HepG2 (cell line): ENCODE data around the gene PDLIM7. TPM values are rescaled to one million over a fixed set of nuclear protein-coding genes. Genes with fewer than 3 reads are reported as not detected.

Source experiments
- AGO1 ChIP-seq: fragments of 200-400 bp; formaldehyde crosslinking; IDR thresholded peaks from 2 replicates; pipeline ENCODE4 v1.6.1; 2017; ENCODE audit warnings: mild to moderate bottlenecking, low read depth, low read length, moderate library complexity; ENCODE audit not compliant: poor library complexity, severe bottlenecking
- AKAP8 ChIP-seq: sonication (generic); formaldehyde crosslinking; IDR thresholded peaks from 2 replicates; pipeline ENCODE4 v1.5.1; 2020; ENCODE audit warnings: mild to moderate bottlenecking, missing genetic modification reagents
- ARNTL ChIP-seq: sonication (generic); formaldehyde crosslinking; IDR thresholded peaks from 2 replicates; pipeline ENCODE4 v1.4.0; 2020; ENCODE audit warnings: mild to moderate bottlenecking, missing genetic modification reagents
- BRF2 ChIP-seq: sonication (generic); formaldehyde crosslinking; IDR thresholded peaks from 2 replicates; pipeline ENCODE4 v1.8.1; 2022; ENCODE audit warnings: mild to moderate bottlenecking, missing genetic modification reagents
- CHCHD3 ChIP-seq: sonication (generic); formaldehyde crosslinking; IDR thresholded peaks from 2 replicates; pipeline ENCODE4 v1.8.0; 2022; ENCODE audit warnings: mild to moderate bottlenecking, missing genetic modification reagents, moderate library complexity
- EEA1 ChIP-seq: sonication (generic); formaldehyde crosslinking; IDR thresholded peaks from 2 replicates; pipeline ENCODE4 v1.5.1; 2020; ENCODE audit warnings: mild to moderate bottlenecking, missing genetic modification reagents, borderline replicate concordance
- FOSL2 ChIP-seq: sonication (generic); formaldehyde crosslinking; IDR thresholded peaks from 2 replicates; pipeline ENCODE4 v1.4.0; 2020; ENCODE audit warnings: missing genetic modification reagents
- HNRNPL ChIP-seq: fragments of 200-400 bp; formaldehyde crosslinking; IDR thresholded peaks from 2 replicates; pipeline ENCODE4 v1.6.1; 2017; ENCODE audit warnings: mild to moderate bottlenecking, low read depth, low read length
- JARID2 ChIP-seq: sonication (generic); formaldehyde crosslinking; IDR thresholded peaks from 2 replicates; pipeline ENCODE4 v1.8.1; 2023; ENCODE audit warnings: missing genetic modification reagents, inconsistent platforms; ENCODE audit not compliant: insufficient replicate concordance
- KDM5A ChIP-seq: fragments of 200-600 bp; sonication (generic); IDR thresholded peaks from 2 replicates; pipeline ENCODE4 v1.7.0; 2018; ENCODE audit warnings: antibody characterized with exemption, mild to moderate bottlenecking, low read length, borderline replicate concordance
- PITX1 ChIP-seq: sonication (generic); formaldehyde crosslinking; IDR thresholded peaks from 2 replicates; pipeline ENCODE4 v1.5.1; 2020; ENCODE audit warnings: mild to moderate bottlenecking, missing genetic modification reagents
- POLR2G ChIP-seq: fragments of 200-400 bp; formaldehyde crosslinking; IDR thresholded peaks from 2 replicates; pipeline ENCODE4 v1.6.1; 2018; ENCODE audit warnings: mild to moderate bottlenecking, low read depth, low read length, moderate library complexity
- RBFOX2 ChIP-seq: fragments of 200-400 bp; formaldehyde crosslinking; IDR thresholded peaks from 2 replicates; pipeline ENCODE4 v1.6.1; 2017; ENCODE audit warnings: low read depth, mild to moderate bottlenecking, low read length
- SALL2 ChIP-seq: sonication (generic); formaldehyde crosslinking; IDR thresholded peaks from 2 replicates; pipeline ENCODE4 v1.8.1; 2023; ENCODE audit warnings: mild to moderate bottlenecking, missing genetic modification reagents, inconsistent platforms
- SNAI1 ChIP-seq: sonication (generic); formaldehyde crosslinking; IDR thresholded peaks from 2 replicates; pipeline ENCODE4 v1.5.0; 2020; ENCODE audit warnings: mild to moderate bottlenecking, missing genetic modification reagents, borderline replicate concordance
- SOX6 ChIP-seq, 2 experiments: fragments of 450-650 bp in 1 of 2; sonication (generic) in 1 of 2; formaldehyde crosslinking in 1 of 2; IDR thresholded peaks; 2 replicates each; pipeline versions ENCODE4 v1.4.0 to v1.6.1; 2017 to 2020; ENCODE audit warnings: antibody characterized with exemption in 1 of 2, mild to moderate bottlenecking in 1 of 2, missing genetic modification reagents in 1 of 2
- SP5 ChIP-seq: IDR thresholded peaks from 2 replicates; pipeline ENCODE4 v1.6.1; 2016; ENCODE audit warnings: low read depth, borderline replicate concordance
- TGIF2 ChIP-seq: IDR thresholded peaks from 2 replicates; pipeline ENCODE4 v1.6.1; 2016; ENCODE audit warnings: control low read depth, missing compliant biosample characterization
- XRCC5 ChIP-seq: fragments of 200-400 bp; formaldehyde crosslinking; optimal IDR thresholded peaks from 2 replicates; pipeline ENCODE3; 2017; ENCODE audit warnings: mild to moderate bottlenecking, low read length
- ZBTB20 ChIP-seq: sonication (generic); formaldehyde crosslinking; IDR thresholded peaks from 2 replicates; pipeline ENCODE4 v1.8.1; 2023; ENCODE audit warnings: missing genetic modification reagents, low read depth, mild to moderate bottlenecking, borderline replicate concordance
- ZNF124 ChIP-seq: sonication (generic); formaldehyde crosslinking; IDR thresholded peaks from 2 replicates; pipeline ENCODE4 v1.4.0; 2020; ENCODE audit warnings: missing genetic modification reagents
- ZNF468 ChIP-seq: sonication (generic); formaldehyde crosslinking; IDR thresholded peaks from 2 replicates; pipeline ENCODE4 v1.8.0; 2022; ENCODE audit warnings: mild to moderate bottlenecking, moderate library complexity, missing genetic modification reagents
- ZNF556 ChIP-seq: sonication (generic); formaldehyde crosslinking; IDR thresholded peaks from 2 replicates; pipeline ENCODE4 v1.4.0; 2020; ENCODE audit warnings: mild to moderate bottlenecking, missing genetic modification reagents, borderline replicate concordance
- ZNF781 ChIP-seq: sonication (generic); formaldehyde crosslinking; IDR thresholded peaks from 2 replicates; pipeline ENCODE4 v1.5.1; 2020; ENCODE audit warnings: borderline replicate concordance, mild to moderate bottlenecking, missing genetic modification reagents; ENCODE audit errors: not compliant biosample characterization
- polyA plus RNA-seq, 8 experiments: library from polyadenylated mRNA; depleted of rRNA in 3 of 8; stranded (reverse) in 7 of 8; unstranded in 1 of 8; fragments of >200 nt; fragmentation: Illumina TruSeq in 4 of 8; extraction: Trizol in 4 of 8; gene quantifications; 2 replicates each; pipeline versions ENCODE4 v1.2.1 to v1.2.3, GENCODE V29; 2011 to 2016; ENCODE audit warnings: low read depth in 4 of 8, missing spikeins in 1 of 8, mixed read lengths in 1 of 8; ENCODE audit not compliant: insufficient read depth in 1 of 8
- total RNA-seq, 5 experiments: library from RNA; depleted of rRNA; stranded (reverse); fragments of >200 nt; fragmentation: Illumina TruSeq; extraction: Trizol; gene quantifications; 2 replicates each; pipeline ENCODE4 v1.2.3, GENCODE V29; 2016; ENCODE audit warnings: low read depth in 1 of 5
- TF ChIP-seq, protein P1 (sequence below): sonication (generic); formaldehyde crosslinking; IDR thresholded peaks from 2 replicates; pipeline ENCODE4 v1.8.0; 2022; ENCODE audit warnings: missing genetic modification reagents, mild to moderate bottlenecking, moderate library complexity, borderline replicate concordance

Gene PDLIM7
- total and polyA plus RNA-seq, 2 of the 13 experiments (the other 11 are each of a cell fraction or from before 2014, with no cell fraction given) = 21.1 to 31.3 TPM

DNA sequence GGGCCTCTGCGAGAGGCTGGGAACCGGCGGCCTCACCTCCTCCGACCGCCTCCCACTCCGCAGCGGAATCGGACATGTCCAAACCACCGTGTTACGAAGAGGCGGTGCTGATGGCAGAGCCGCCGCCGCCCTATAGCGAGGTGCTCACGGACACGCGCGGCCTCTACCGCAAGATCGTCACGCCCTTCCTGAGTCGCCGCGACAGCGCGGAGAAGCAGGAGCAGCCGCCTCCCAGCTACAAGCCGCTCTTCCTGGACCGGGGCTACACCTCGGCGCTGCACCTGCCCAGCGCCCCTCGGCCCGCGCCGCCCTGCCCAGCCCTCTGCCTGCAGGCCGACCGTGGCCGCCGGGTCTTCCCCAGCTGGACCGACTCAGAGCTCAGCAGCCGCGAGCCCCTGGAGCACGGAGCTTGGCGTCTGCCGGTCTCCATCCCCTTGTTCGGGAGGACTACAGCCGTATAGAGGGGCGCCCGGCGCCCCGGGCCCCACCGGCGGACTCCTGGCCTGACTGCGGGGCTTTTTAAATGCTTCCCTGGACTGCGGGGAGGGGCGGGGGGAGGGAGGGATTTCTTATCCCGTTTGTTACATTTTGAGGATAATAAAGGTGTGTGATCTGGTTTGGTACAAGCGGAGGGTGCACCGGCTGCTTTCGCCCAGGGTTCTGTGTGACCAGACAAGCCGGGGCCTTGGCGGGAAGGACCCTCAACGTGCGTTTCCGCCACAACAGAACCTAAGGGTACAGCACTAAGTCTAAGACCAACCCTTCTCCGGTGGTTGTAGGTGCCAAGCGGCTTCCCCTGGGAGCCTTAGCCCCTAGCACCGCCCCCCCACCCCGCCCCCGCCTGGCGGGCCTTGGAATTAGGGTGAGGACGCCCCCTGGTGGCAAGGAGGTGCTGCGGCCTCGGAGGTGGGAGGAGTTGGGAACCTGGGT is 41.5 kb downstream of the PDLIM7 start (continued):
- TF ChIP-seq PITX1 (peak; percentile 22; the same call in 1 of the 2 replicates), HNRNPL (peak; percentile 30; the same call in 1 of the 2 replicates), SP5 (CRISPR knock-in tag) (peak; percentile 40; the same call in 1 of the 2 replicates), EEA1 (CRISPR knock-in tag) (peak; percentile 72; the same call in 1 of the 2 replicates), POLR2G (peak; percentile 9), ZNF556 (CRISPR knock-in tag) (0 out of 2 replicates have a peak, but pooled peaks have one; percentile 21), ZNF781 (CRISPR knock-in tag) (no peak), CHCHD3 (0 out of 2 replicates have a peak, but pooled peaks have one; percentile 42), ARNTL (0 out of 2 replicates have a peak, but pooled peaks have one; percentile 1), SOX6 (IDR thresholded peaks at IDR 0.05) (no peak), SOX6 (CRISPR knock-in tag; IDR thresholded peaks at IDR 0.05) (peak; percentile 6), TGIF2 (0 out of 2 replicates have a peak, but pooled peaks have one; percentile 18), ZNF124 (CRISPR knock-in tag) (0 out of 2 replicates have a peak, but pooled peaks have one; percentile 6), AKAP8 (CRISPR knock-in tag) (peak; percentile 64; the same call in 1 of the 2 replicates), XRCC5 (peak; percentile 66), FOSL2 (CRISPR knock-in tag) (peak; percentile 16; the same call in 1 of the 2 replicates), JARID2 (no peak), ZNF468 (CRISPR knock-in tag) (no peak), KDM5A (0 out of 2 replicates have a peak, but pooled peaks have one; percentile 2), SNAI1 (CRISPR knock-in tag) (0 out of 2 replicates have a peak, but pooled peaks have one; percentile 31), RBFOX2 (peak; percentile 49), AGO1 (peak; percentile 91), ZBTB20 (CRISPR knock-in tag) (0 out of 2 replicates have a peak, but pooled peaks have one; percentile 39), SALL2 (CRISPR knock-in tag) (no peak), BRF2 (CRISPR knock-in tag) (no peak)
- TF ChIP-seq, protein P1, sequence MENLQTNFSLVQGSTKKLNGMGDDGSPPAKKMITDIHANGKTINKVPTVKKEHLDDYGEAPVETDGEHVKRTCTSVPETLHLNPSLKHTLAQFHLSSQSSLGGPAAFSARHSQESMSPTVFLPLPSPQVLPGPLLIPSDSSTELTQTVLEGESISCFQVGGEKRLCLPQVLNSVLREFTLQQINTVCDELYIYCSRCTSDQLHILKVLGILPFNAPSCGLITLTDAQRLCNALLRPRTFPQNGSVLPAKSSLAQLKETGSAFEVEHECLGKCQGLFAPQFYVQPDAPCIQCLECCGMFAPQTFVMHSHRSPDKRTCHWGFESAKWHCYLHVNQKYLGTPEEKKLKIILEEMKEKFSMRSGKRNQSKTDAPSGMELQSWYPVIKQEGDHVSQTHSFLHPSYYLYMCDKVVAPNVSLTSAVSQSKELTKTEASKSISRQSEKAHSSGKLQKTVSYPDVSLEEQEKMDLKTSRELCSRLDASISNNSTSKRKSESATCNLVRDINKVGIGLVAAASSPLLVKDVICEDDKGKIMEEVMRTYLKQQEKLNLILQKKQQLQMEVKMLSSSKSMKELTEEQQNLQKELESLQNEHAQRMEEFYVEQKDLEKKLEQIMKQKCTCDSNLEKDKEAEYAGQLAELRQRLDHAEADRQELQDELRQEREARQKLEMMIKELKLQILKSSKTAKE (CRISPR knock-in tag) = no peak
